HEK293T (cell line): ENCODE results near the gene EXOSC9.

Source experiments
- BHLHE40 ChIP-seq: fragments of 450-650 bp; IDR thresholded peaks from 2 replicates; pipeline ENCODE4 v1.6.1; 2016; ENCODE audit warnings: mild to moderate bottlenecking, moderate library complexity, borderline replicate concordance
- PKNOX1 ChIP-seq: fragments of 450-650 bp; IDR thresholded peaks from 2 replicates; pipeline ENCODE4 v1.6.1; 2016

- TF ChIP-seq PKNOX1 = no peak
- no peak for TF ChIP-seq BHLHE40
Observed at GRCh38 chr4:121861426-121861825, 60.3 kb downstream of the EXOSC9 start.
